ENCODE data around the gene TLL1.

DNA sequence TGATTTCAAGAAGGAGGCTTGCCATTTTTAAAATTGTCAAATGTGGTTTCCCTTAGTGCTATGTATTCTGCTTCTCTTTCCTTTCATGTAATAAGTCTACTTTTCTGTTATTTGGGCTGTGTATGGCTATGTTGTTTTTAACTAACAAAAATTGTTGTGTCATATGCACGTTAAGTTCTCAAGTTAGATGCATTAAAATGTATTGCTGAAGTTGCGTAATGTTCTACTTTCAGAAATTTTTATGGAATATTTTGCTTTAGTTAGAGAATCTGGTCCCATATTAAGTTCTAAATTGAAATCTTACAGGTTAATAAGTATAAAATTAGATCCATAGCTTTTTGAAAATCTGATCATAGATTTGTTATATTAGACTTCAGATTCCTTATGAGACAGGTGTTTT lies 133.2 kb downstream of the TLL1 start:
- TF ChIP-seq, protein P1, sequence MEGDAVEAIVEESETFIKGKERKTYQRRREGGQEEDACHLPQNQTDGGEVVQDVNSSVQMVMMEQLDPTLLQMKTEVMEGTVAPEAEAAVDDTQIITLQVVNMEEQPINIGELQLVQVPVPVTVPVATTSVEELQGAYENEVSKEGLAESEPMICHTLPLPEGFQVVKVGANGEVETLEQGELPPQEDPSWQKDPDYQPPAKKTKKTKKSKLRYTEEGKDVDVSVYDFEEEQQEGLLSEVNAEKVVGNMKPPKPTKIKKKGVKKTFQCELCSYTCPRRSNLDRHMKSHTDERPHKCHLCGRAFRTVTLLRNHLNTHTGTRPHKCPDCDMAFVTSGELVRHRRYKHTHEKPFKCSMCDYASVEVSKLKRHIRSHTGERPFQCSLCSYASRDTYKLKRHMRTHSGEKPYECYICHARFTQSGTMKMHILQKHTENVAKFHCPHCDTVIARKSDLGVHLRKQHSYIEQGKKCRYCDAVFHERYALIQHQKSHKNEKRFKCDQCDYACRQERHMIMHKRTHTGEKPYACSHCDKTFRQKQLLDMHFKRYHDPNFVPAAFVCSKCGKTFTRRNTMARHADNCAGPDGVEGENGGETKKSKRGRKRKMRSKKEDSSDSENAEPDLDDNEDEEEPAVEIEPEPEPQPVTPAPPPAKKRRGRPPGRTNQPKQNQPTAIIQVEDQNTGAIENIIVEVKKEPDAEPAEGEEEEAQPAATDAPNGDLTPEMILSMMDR (IDR thresholded peaks at IDR 0.05), result no peak
- no peak for TF ChIP-seq POLR2A (IDR thresholded peaks at IDR 0.05)
- no peak for TF ChIP-seq POLR2AphosphoS5 (IDR thresholded peaks at IDR 0.05; ENCODE audit: insufficient read depth in 1 of 2, low read depth in 1 of 2)

Measured in vagina (tissue), 2 donors.